B cell (primary cell): ENCODE results near the gene PTGFRN. TPM values are rescaled to one million over a fixed set of nuclear protein-coding genes. Genes with fewer than 3 reads are reported as not detected.

ENCODE experiments used
- ATAC-seq: fragments of 200-7000 bp; cut with Tn5 transposase; one replicate; pipeline ENCODE4 v1.10.0; 2021; ENCODE audit warnings: low read depth, mild to moderate bottlenecking, moderate number of reproducible peaks, moderate library complexity
- CTCF ChIA-PET: fragments of 350-600 bp; sonication (Branson Sonifier 250); formaldehyde crosslinking; loops from one replicate; lab custom pipeline; 2021; ENCODE audit warnings: antibody characterized with exemption, inconsistent platforms; lab: Charles Lee
- POLR2A ChIA-PET: fragments of 350-600 bp; sonication (Branson Sonifier 250); formaldehyde crosslinking; loops from one replicate; lab custom pipeline; 2021; ENCODE audit warnings: antibody characterized with exemption; lab: Charles Lee
- DNase-seq: peaks from one replicate; pipeline ENCODE4 v3.0.0; 2013
- H2AFZ ChIP-seq: 2 replicates; pipeline ENCODE4 v1.6.1; 2012; ENCODE audit warnings: mild to moderate bottlenecking, low read depth, low read length; ENCODE audit not compliant: insufficient read depth, poor library complexity, severe bottlenecking
- H3K27ac ChIP-seq, 2 donors: 1 replicate in 1 of 2; 2 replicates in 1 of 2; pipeline ENCODE4 v1.5.1; 2012 to 2013; ENCODE audit warnings: low read length in 2 of 2, mild to moderate bottlenecking in 2 of 2, moderate library complexity in 1 of 2
- H3K27me3 ChIP-seq, 4 experiments: fragments of 200-600 bp in 1 of 4; sonication (generic) in 1 of 4; replicated peaks in 1 of 4; 1 replicate in 2 of 4; 2 replicates in 2 of 4; pipeline versions ENCODE4 v1.6.1 to v1.7.0; 2013 to 2016; ENCODE audit warnings: low read length in 3 of 4, mild to moderate bottlenecking in 2 of 4, mixed read lengths in 1 of 4, moderate library complexity in 1 of 4; ENCODE audit not compliant: insufficient read depth in 4 of 4, control insufficient read depth in 3 of 4; ENCODE audit errors: control extremely low read depth in 1 of 4
- H3K36me3 ChIP-seq, 2 experiments: replicated peaks in 1 of 2; 1 replicate in 1 of 2; 2 replicates in 1 of 2; pipeline versions ENCODE4 v1.6.1 to v1.7.1; 2013; ENCODE audit warnings: low read length in 1 of 2; ENCODE audit not compliant: insufficient read depth in 2 of 2, control insufficient read depth in 1 of 2; ENCODE audit errors: control extremely low read depth in 1 of 2, extremely low read depth in 1 of 2
- H3K4me1 ChIP-seq, 2 donors: fragments of 200-600 bp in 1 of 2; sonication (generic) in 1 of 2; 1 replicate in 1 of 2; 2 replicates in 1 of 2; pipeline versions ENCODE4 v1.5.1 to v1.6.1; 2013 to 2017; ENCODE audit warnings: low read length in 2 of 2; ENCODE audit not compliant: control insufficient read depth in 2 of 2, insufficient read depth in 2 of 2
- H3K4me2 ChIP-seq: replicated peaks from 2 replicates; pipeline ENCODE3; 2012; ENCODE audit warnings: mild to moderate bottlenecking, low read depth, low read length; ENCODE audit not compliant: poor library complexity, severe bottlenecking
- H3K4me3 ChIP-seq, 5 experiments: fragments of 200-600 bp in 1 of 5; sonication (generic) in 1 of 5; 1 replicate in 3 of 5; 2 replicates in 2 of 5; pipeline versions ENCODE4 v1.5.1 to v1.7.0; 2011 to 2016; ENCODE audit warnings: low read length in 4 of 5, mild to moderate bottlenecking in 4 of 5, low read depth in 2 of 5, control low read depth in 1 of 5, moderate library complexity in 1 of 5; ENCODE audit not compliant: insufficient read depth in 1 of 5; ENCODE audit errors: control extremely low read depth in 1 of 5, extremely low read depth in 1 of 5
- H3K79me2 ChIP-seq: fragments of 200-600 bp; sonication (generic); one replicate; pipeline ENCODE4 v1.6.0; 2016; ENCODE audit warnings: low read length; ENCODE audit not compliant: control insufficient read depth, insufficient read depth
- H3K9ac ChIP-seq: fragments of 200-600 bp; sonication (generic); 2 replicates; pipeline ENCODE4 v1.6.1; 2017; ENCODE audit warnings: mild to moderate bottlenecking, low read length, moderate library complexity
- H3K9me3 ChIP-seq, 3 donors: one replicate each; pipeline versions ENCODE4 v1.6.1 to v1.7.1; 2013; ENCODE audit warnings: low read length in 2 of 3; ENCODE audit not compliant: control insufficient read depth in 2 of 3, insufficient read depth in 1 of 3; ENCODE audit errors: control extremely low read depth in 1 of 3
- H4K20me1 ChIP-seq: 2 replicates; pipeline ENCODE4 v1.6.0; 2012; ENCODE audit warnings: mild to moderate bottlenecking, low read length; ENCODE audit not compliant: insufficient read depth, control insufficient read depth, poor library complexity, severe bottlenecking
- H3K27ac Mint-ChIP-seq: one replicate; pipeline ENCODE4 v1.8.0; 2021; ENCODE audit warnings: mixed read lengths
- H3K27me3 Mint-ChIP-seq: one replicate; pipeline ENCODE4 v1.8.0; 2021; ENCODE audit warnings: mixed read lengths
- H3K4me1 Mint-ChIP-seq: one replicate; pipeline ENCODE4 v1.8.0; 2021; ENCODE audit warnings: mixed read lengths
- H3K4me3 Mint-ChIP-seq: one replicate; pipeline ENCODE4 v1.8.0; 2021; ENCODE audit warnings: mixed read lengths
- H3K9me3 Mint-ChIP-seq: one replicate; pipeline ENCODE4 v1.8.0; 2022; ENCODE audit warnings: mixed read lengths; ENCODE audit not compliant: insufficient read depth
- EZH2 ChIP-seq: IDR thresholded peaks from 2 replicates; pipeline ENCODE4 v1.6.1; 2012; ENCODE audit warnings: borderline replicate concordance, low read depth, mild to moderate bottlenecking, moderate library complexity, low read length; ENCODE audit not compliant: insufficient read depth, poor library complexity, severe bottlenecking
- WGBS: methylation state at CpG from one replicate; pipeline ENCODE4 v1.1.5; 2013; ENCODE audit warnings: missing lambda C conversion rate; ENCODE audit not compliant: insufficient coverage; 5-methylcytosine and 5-hydroxymethylcytosine counted together
- intact Hi-C: fragments of 100-400 bp; cut with micrococcal nuclease; formaldehyde crosslinking; loops from one replicate; pipeline ENCODE4 v1.10.0; 2022
- polyA plus RNA-seq: library from polyadenylated mRNA; depleted of rRNA; stranded (reverse); fragments of >200 nt; gene quantifications from 2 replicates; pipeline ENCODE4 v1.2.3, GENCODE V29; 2012
- total RNA-seq, 2 donors: library from RNA; stranded (reverse); fragments of 120-200 nt in 1 of 2; gene quantifications; 1 replicate in 1 of 2; 2 replicates in 1 of 2; pipeline versions ENCODE4 v1.2.3 to v1.2.4, GENCODE V29; 2013 to 2022
- TF ChIP-seq, protein P1 (sequence below): fragments of 200-600 bp; IDR thresholded peaks from one replicate; pipeline ENCODE4 v1.8.0; 2022; ENCODE audit warnings: antibody characterized with exemption, mild to moderate bottlenecking

PTGFRN gene
- total and polyA plus RNA-seq, 2 donors (not counting 1 experiment from before 2014, with no cell fraction given): 0.17 TPM; not detected in 1

DNA sequence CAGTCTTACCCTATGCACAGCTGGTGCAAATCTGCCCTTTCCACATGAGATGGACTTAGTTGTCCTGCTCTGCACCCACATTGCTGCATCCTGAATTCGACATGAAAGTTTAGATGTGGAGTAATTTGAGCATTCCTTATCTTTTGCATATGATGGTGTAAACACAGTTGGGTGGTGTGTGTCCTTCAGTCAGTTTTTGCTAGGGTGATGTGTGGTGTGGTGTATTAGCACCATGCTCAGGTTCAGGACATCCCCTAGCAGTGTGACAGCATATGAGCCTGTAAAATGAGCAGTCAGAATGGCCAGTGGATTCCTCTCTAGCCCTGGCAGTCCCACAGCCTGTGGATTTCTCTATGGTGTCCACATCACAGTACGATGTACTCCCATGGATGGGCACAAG, 49.3 kb downstream of the PTGFRN start:
- Histone ChIP-seq H3K27me3 (no peaks in the 10 kb centered on the region), H3K4me1 (no peaks in the 10 kb centered on the region), H3K9ac (no peak overlapping the region), H3K27ac (no peak overlapping the region), H3K36me3 (no peaks in the 10 kb centered on the region), H4K20me1 (no peaks in the 10 kb centered on the region), H3K79me2 (no peaks in the 10 kb centered on the region), H3K9me3 (no peaks in the 10 kb centered on the region), H3K4me2 (no peak overlapping the region), H2AFZ (no peak overlapping the region), H3K4me3 (no peak overlapping the region)
- ChIA-PET CTCF (no interaction called here), POLR2A (no interaction called here)
- no peak for TF ChIP-seq EZH2
- no peak for ATAC-seq
- no peak for DNase-seq
- Mint-ChIP-seq H3K4me3 (no peak overlapping the region), H3K27me3 (no peaks in the 10 kb centered on the region), H3K9me3 (no peaks in the 10 kb centered on the region), H3K4me1 (no peaks in the 10 kb centered on the region), H3K27ac (no peak overlapping the region)
- WGBS: 100% methylated on average over 2 of the region's 2 CpGs
- intact Hi-C loops: no loop called here

DNA sequence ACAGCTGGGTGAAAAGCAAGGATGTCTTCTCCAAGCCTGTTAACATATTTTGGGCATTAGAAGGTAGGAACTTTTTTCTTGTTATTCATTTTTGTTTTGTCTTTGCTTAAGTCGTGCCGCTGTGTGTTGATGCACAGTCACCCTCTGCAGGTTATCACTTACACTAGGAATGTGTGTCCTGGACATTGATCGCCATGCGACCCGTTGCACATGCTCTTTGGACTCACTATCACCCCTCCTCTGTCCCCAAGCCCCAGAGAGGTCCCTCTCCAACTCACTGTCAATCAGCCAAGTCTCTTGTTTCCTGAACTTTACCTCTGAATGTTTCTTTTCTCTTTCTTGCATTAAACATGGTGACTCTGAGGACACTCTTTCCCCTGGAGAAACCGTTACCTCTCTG, 51.9 kb downstream of the PTGFRN start:
- ATAC-seq: no peak
- DNase-seq: no peak
- intact Hi-C loops: no loop called here
- no peak overlapping the region for H3K4me3 Mint-ChIP-seq
- ChIA-PET CTCF (no interaction called here), POLR2A (no interaction called here)
- no peaks in the 10 kb centered on the region for H3K9me3 Mint-ChIP-seq
- Histone ChIP-seq H3K9ac (no peak overlapping the region), H4K20me1 (no peaks in the 10 kb centered on the region), H3K27ac (no peak overlapping the region), H3K4me3 (no peak overlapping the region), H3K79me2 (no peaks in the 10 kb centered on the region), H3K27me3 (no peaks in the 10 kb centered on the region), H2AFZ (no peak overlapping the region), H3K4me2 (no peak overlapping the region), H3K36me3 (no peaks in the 10 kb centered on the region), H3K9me3 (no peaks in the 10 kb centered on the region), H3K4me1 (no peaks in the 10 kb centered on the region)
- H3K4me1 Mint-ChIP-seq: no peaks in the 10 kb centered on the region
- TF ChIP-seq, protein P1, sequence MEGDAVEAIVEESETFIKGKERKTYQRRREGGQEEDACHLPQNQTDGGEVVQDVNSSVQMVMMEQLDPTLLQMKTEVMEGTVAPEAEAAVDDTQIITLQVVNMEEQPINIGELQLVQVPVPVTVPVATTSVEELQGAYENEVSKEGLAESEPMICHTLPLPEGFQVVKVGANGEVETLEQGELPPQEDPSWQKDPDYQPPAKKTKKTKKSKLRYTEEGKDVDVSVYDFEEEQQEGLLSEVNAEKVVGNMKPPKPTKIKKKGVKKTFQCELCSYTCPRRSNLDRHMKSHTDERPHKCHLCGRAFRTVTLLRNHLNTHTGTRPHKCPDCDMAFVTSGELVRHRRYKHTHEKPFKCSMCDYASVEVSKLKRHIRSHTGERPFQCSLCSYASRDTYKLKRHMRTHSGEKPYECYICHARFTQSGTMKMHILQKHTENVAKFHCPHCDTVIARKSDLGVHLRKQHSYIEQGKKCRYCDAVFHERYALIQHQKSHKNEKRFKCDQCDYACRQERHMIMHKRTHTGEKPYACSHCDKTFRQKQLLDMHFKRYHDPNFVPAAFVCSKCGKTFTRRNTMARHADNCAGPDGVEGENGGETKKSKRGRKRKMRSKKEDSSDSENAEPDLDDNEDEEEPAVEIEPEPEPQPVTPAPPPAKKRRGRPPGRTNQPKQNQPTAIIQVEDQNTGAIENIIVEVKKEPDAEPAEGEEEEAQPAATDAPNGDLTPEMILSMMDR: no peak
- H3K27ac Mint-ChIP-seq: no peak overlapping the region
- whole genome bisulfite sequencing: 93% methylated on average over 5 of the region's 6 CpGs
- no peaks in the 10 kb centered on the region for H3K27me3 Mint-ChIP-seq
